CD4-positive, alpha-beta T cell treated with Interleukin-21 for 1 hour (primary cell): ENCODE results near the gene CYP2A6.
"Not testable (repeated sequence)": the region's sequence is repeated elsewhere in the genome, so short reads cannot be mapped to it uniquely, and the experiment has no call there.

ENCODE experiments used
- DNase-seq: peaks from one replicate; pipeline ENCODE4 v3.0.0-alpha.2; 2020

Gene CYP2A6

GRCh38 chr19:40843653-40844052 lies 6.6 kb downstream of the CYP2A6 start:
- peak; percentile 89 for DNase-seq

- not testable (repeated sequence) for DNase-seq
Observed at GRCh38 chr19:40842997-40843652, 7.1 kb downstream of the CYP2A6 start.

GRCh38 chr19:40842012-40842411 lies 8.2 kb downstream of the CYP2A6 start:
- DNase-seq, result not testable (repeated sequence)

- not testable (repeated sequence) for DNase-seq
Observed at GRCh38 chr19:40838477-40838876, 11.8 kb downstream of the CYP2A6 start.

GRCh38 chr19:40836754-40837429 lies 13.4 kb downstream of the CYP2A6 start:
- DNase-seq, result no peak

GRCh38 chr19:40833728-40834533 lies 16.3 kb downstream of the CYP2A6 start:
- not testable (repeated sequence) for DNase-seq

- not testable (repeated sequence) for DNase-seq
Observed at GRCh38 chr19:40832431-40832790, 17.8 kb downstream of the CYP2A6 start.

GRCh38 chr19:40831502-40832430 lies 18.5 kb downstream of the CYP2A6 start:
- DNase-seq, result no peak

- DNase-seq, result not testable (repeated sequence)
Observed at GRCh38 chr19:40830741-40831140, 19.5 kb downstream of the CYP2A6 start.

- DNase-seq, result no peak
Observed at GRCh38 chr19:40829205-40829604, 21.0 kb downstream of the CYP2A6 start.

GRCh38 chr19:40827386-40828247 lies 22.6 kb downstream of the CYP2A6 start:
- DNase-seq, result no peak

- peak; percentile 89 for DNase-seq
Observed at GRCh38 chr19:40826699-40827385, 23.4 kb downstream of the CYP2A6 start.

- not testable (repeated sequence) for DNase-seq
Observed at GRCh38 chr19:40826312-40826698, 23.9 kb downstream of the CYP2A6 start.

- not testable (repeated sequence) for DNase-seq
Observed at GRCh38 chr19:40825460-40826095, 24.7 kb downstream of the CYP2A6 start.

- DNase-seq, result not testable (repeated sequence)
Observed at GRCh38 chr19:40824916-40825315, 25.3 kb downstream of the CYP2A6 start.

- not testable (repeated sequence) for DNase-seq
Observed at GRCh38 chr19:40822704-40823553, 27.3 kb downstream of the CYP2A6 start.

GRCh38 chr19:40822161-40822560 lies 28.1 kb downstream of the CYP2A6 start:
- no peak for DNase-seq

GRCh38 chr19:40819479-40820234 lies 30.6 kb downstream of the CYP2A6 start:
- DNase-seq, result peak; percentile 74
